Endothelial cell of umbilical vein (primary cell): ENCODE data around the gene TNKS1BP1. TPM values are rescaled to one million over a fixed set of nuclear protein-coding genes. Genes with fewer than 3 reads are reported as not detected.

Experiments
- BruUV-seq: library from RNA; stranded (reverse); fragments of 400-500 nt; replicated peaks from 2 replicates; lab custom pipeline; 2021; lab: Mats Ljungman, UMichigan
- CTCF ChIA-PET: fragments of 300-600, 350-600 bp; sonication (Branson Sonifier 250); formaldehyde crosslinking; loops from one replicate; lab custom pipeline; 2021; ENCODE audit warnings: antibody characterized with exemption, inconsistent platforms; lab: Charles Lee
- POLR2A ChIA-PET: fragments of 300-600, 350-600 bp; sonication (Branson Sonifier 250); formaldehyde crosslinking; loops from one replicate; lab custom pipeline; 2021; ENCODE audit warnings: antibody characterized with exemption, inconsistent platforms; lab: Charles Lee
- DNase-seq: peaks from one replicate; pipeline ENCODE4 v3.0.0-alpha.2; 2011; ENCODE audit warnings: low read depth, low spot score
- FAIRE-seq: peaks from 2 replicates; lab custom pipeline; 2011; peaks lifted over from hg19 to GRCh38; lab: Jason Lieb, UNC
- H2AFZ ChIP-seq: 2 replicates; pipeline ENCODE4 v1.6.0; 2012; ENCODE audit warnings: low read depth, low read length, control low read depth, inconsistent platforms
- H3K27ac ChIP-seq: 2 replicates; pipeline ENCODE4 v1.5.1; 2011; ENCODE audit warnings: low read depth, mild to moderate bottlenecking, control low read depth, low read length, moderate library complexity; ENCODE audit not compliant: insufficient read depth
- H3K27me3 ChIP-seq, 2 experiments: 2 replicates each; pipeline versions ENCODE4 v1.6.0 to v1.6.1; 2011; ENCODE audit warnings: low read length in 2 of 2, mixed read lengths in 1 of 2; ENCODE audit not compliant: control insufficient read depth in 2 of 2, insufficient read depth in 2 of 2
- H3K36me3 ChIP-seq, 2 experiments: 2 replicates in 1 of 2; 3 replicates in 1 of 2; pipeline ENCODE4 v1.5.1; 2011; ENCODE audit warnings: low read length in 2 of 2, mild to moderate bottlenecking in 1 of 2, moderate library complexity in 1 of 2; ENCODE audit not compliant: control insufficient read depth in 2 of 2, insufficient read depth in 2 of 2; ENCODE audit errors: extremely low read depth in 1 of 2
- H3K4me1 ChIP-seq: 3 replicates; pipeline ENCODE4 v1.5.1; 2011; ENCODE audit warnings: mild to moderate bottlenecking, low read length; ENCODE audit not compliant: control insufficient read depth, insufficient read depth; ENCODE audit errors: extremely low read depth
- H3K4me2 ChIP-seq: 2 replicates; pipeline ENCODE4 v1.6.1; 2011; ENCODE audit warnings: low read length, control low read depth, mixed read lengths; ENCODE audit not compliant: insufficient read depth
- H3K4me3 ChIP-seq, 3 experiments: fragments of 200-600 bp in 1 of 3; sonication (generic), shearing (Covaris generic) in 1 of 3; replicated peaks in 1 of 3; 2 replicates each; pipeline ENCODE4 v1.5.1; 2011 to 2016; ENCODE audit warnings: control low read depth in 3 of 3, low read length in 3 of 3, mild to moderate bottlenecking in 2 of 3, inconsistent platforms in 1 of 3, low read depth in 1 of 3, moderate library complexity in 1 of 3; ENCODE audit not compliant: insufficient read depth in 1 of 3
- H3K79me2 ChIP-seq: 2 replicates; pipeline ENCODE4 v1.6.0; 2012; ENCODE audit warnings: low read length, inconsistent platforms; ENCODE audit not compliant: control insufficient read depth, insufficient read depth
- H3K9ac ChIP-seq: replicated peaks from 2 replicates; pipeline ENCODE3; 2011; ENCODE audit warnings: low read length, control low read depth; ENCODE audit not compliant: insufficient read depth; ENCODE audit errors: extremely low read depth
- H3K9me1 ChIP-seq: replicated peaks from 3 replicates; pipeline ENCODE4 v1.6.0; 2011; ENCODE audit warnings: mild to moderate bottlenecking, low read length; ENCODE audit not compliant: control insufficient read depth, insufficient read depth; ENCODE audit errors: extremely low read depth
- H3K9me3 ChIP-seq: replicated peaks from 2 replicates; pipeline ENCODE4 v1.5.1; 2012; ENCODE audit warnings: low read length, inconsistent platforms; ENCODE audit not compliant: control insufficient read depth, insufficient read depth
- H4K20me1 ChIP-seq: replicated peaks from 2 replicates; pipeline ENCODE3; 2011; ENCODE audit warnings: mild to moderate bottlenecking, low read length; ENCODE audit not compliant: control insufficient read depth, insufficient read depth; ENCODE audit errors: extremely low read depth
- CTCF ChIP-seq, 2 donors: IDR thresholded peaks; 1 replicate in 1 of 2; 2 replicates in 1 of 2; pipeline ENCODE4 v1.5.1; 2011; ENCODE audit warnings: low read length in 2 of 2, mild to moderate bottlenecking in 2 of 2, moderate library complexity in 2 of 2, control low read depth in 1 of 2, inconsistent platforms in 1 of 2, low read depth in 1 of 2; ENCODE audit not compliant: insufficient read depth in 1 of 2; ENCODE audit errors: extremely low read depth in 1 of 2
- EZH2 ChIP-seq: IDR thresholded peaks from 2 replicates; pipeline ENCODE4 v1.6.1; 2012; ENCODE audit warnings: borderline replicate concordance, low read depth, mild to moderate bottlenecking, moderate library complexity, low read length, inconsistent platforms; ENCODE audit not compliant: severe bottlenecking
- FOS ChIP-seq: IDR thresholded peaks from 2 replicates; pipeline ENCODE4 v1.6.1; 2011; ENCODE audit warnings: mild to moderate bottlenecking, low read length, moderate library complexity, borderline replicate concordance; ENCODE audit not compliant: insufficient read depth
- GATA2 ChIP-seq: IDR thresholded peaks from 2 replicates; pipeline ENCODE4 v1.7.0; 2011; ENCODE audit warnings: low read depth, mild to moderate bottlenecking, moderate library complexity, mixed read lengths, low read length; ENCODE audit not compliant: insufficient read length, insufficient read depth
- JUN ChIP-seq: IDR thresholded peaks from 2 replicates; pipeline ENCODE4 v1.6.1; 2011; ENCODE audit warnings: borderline replicate concordance, low read depth; ENCODE audit not compliant: insufficient read length, insufficient read depth
- MAX ChIP-seq: IDR thresholded peaks from 2 replicates; pipeline ENCODE4 v1.6.1; 2011; ENCODE audit not compliant: insufficient read depth, insufficient read length
- MYC ChIP-seq: IDR thresholded peaks from one replicate; pipeline ENCODE4 v1.6.1; 2011; ENCODE audit warnings: mild to moderate bottlenecking, low read depth, low read length
- POLR2A ChIP-seq: IDR thresholded peaks from 2 replicates; pipeline ENCODE4 v1.6.1; 2012; ENCODE audit warnings: low read depth, mild to moderate bottlenecking, control low read depth, low read length
- POLR2AphosphoS5 ChIP-seq: IDR thresholded peaks from 2 replicates; pipeline ENCODE4 v1.6.1; 2012; ENCODE audit warnings: low read depth, mild to moderate bottlenecking, control low read depth, low read length, moderate library complexity; ENCODE audit not compliant: insufficient read depth
- dilution Hi-C: fragments of 300-500 bp; cut with MboI; formaldehyde crosslinking; loops from one replicate; pipeline ENCODE4 v1.15.0; 2019; ENCODE audit warnings: low sequenced_read_pairs; ENCODE audit not compliant: extremely low pct_ligation_motif_present
- intact Hi-C: fragments of 100-400 bp; cut with micrococcal nuclease; formaldehyde crosslinking; loops from one replicate; pipeline ENCODE4 v1.10.0; 2022
- polyA plus RNA-seq, 4 experiments: library from polyadenylated mRNA; depleted of rRNA in 3 of 4; stranded (reverse) in 3 of 4; unstranded in 1 of 4; fragments of >200 nt; gene quantifications; 2 replicates each; pipeline versions ENCODE4 v1.2.1 to v1.2.3, GENCODE V29; 2011 to 2012; ENCODE audit warnings: missing spikeins in 1 of 4
- total RNA-seq: library from RNA; stranded (reverse); gene quantifications from 2 replicates; pipeline ENCODE4 v1.2.3, GENCODE V29; 2021

TNKS1BP1 gene
- total and polyA plus RNA-seq, 2 donors (not counting 3 experiments of a cell fraction or from before 2014, with no cell fraction given), result 54.6 to 111 TPM

DNA sequence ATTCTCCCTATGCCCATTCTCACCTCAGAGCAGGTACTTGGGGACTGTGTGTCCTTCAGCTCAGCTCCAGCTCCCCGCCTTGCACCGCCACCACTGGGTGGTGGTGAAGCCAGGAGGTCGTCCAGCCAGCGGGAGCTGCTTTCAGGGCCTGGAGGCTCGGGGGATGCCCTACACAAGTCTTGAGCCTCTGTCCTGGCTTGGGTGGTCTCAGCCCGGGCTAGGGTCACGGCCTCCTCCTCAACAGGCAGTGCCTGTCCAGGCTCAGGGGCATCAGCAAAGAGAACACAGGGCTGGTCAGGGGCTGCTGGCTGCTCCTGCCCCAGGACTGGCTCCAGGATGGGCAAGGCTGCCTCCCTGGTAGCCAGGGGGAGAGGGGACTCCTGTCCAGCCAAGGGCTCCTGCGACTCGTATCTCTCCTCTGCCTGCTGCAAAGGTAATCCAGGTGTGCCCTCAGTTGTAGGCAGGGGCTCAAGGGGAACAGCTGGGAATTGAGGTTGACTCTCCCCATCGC is 12.2 kb downstream of the TNKS1BP1 start:
- dilution Hi-C loops, result no loop called here
- H4K20me1 ChIP-seq, result no peaks in the 10 kb centered on the region
- POLR2A ChIA-PET, result interaction anchor here (1.7 to 2.9 kb wide), 3 partner anchors 13 to 23 kb away, joined by 8 to 23 read pairs (median 9); partner anchors contain the start of gene TNKS1BP1

More for the DNA sequence above, 12.2 kb downstream of the TNKS1BP1 start:
- no peak overlapping the region for H2AFZ ChIP-seq
- H3K36me3 ChIP-seq, result peaks cover 14 to 48% of the 10 kb centered on the region in 2 experiments
- H3K27me3 ChIP-seq, result no peaks in the 10 kb centered on the region
- no peak overlapping the region for H3K9ac ChIP-seq
- no peak overlapping the region for H3K4me3 ChIP-seq
- no peaks in the 10 kb centered on the region for H3K9me1 ChIP-seq
- no peaks in the 10 kb centered on the region for H3K9me3 ChIP-seq
- H3K79me2 ChIP-seq, result peaks cover 27% of the 10 kb centered on the region
- CTCF ChIA-PET, result interaction anchor here (1.0 to 2.9 kb wide), 4 partner anchors 9 to 63 kb away, joined by 3 to 37 read pairs (median 7); partner anchors contain the start of gene TNKS1BP1
- intact Hi-C loops, result loop anchor here (10.0 kb wide), 1 partner anchor 1262 kb away; the partner anchor contains the start of genes LPXN and ZFP91
- peaks cover 16% of the 10 kb centered on the region for H3K4me1 ChIP-seq
- no TSS peak for BruUV-seq
- TF ChIP-seq JUN (no peak), POLR2A (no peak), GATA2 (no peak), CTCF (IDR thresholded peaks at IDR 0.05; ENCODE audit: extremely low read depth in 1 of 2, insufficient read depth in 1 of 2, low read depth in 1 of 2, low read length in 2 of 2) (no peak), POLR2AphosphoS5 (no peak), MYC (no peak), EZH2 (no peak), MAX (no peak), FOS (no peak)
- H3K4me2 ChIP-seq, result no peak overlapping the region
- no peak for FAIRE-seq
- H3K27ac ChIP-seq, result no peak overlapping the region
- DNase-seq, result no peak
